ENCODE results near the gene PHACTR2. TPM values are rescaled to one million over a fixed set of nuclear protein-coding genes. Genes with fewer than 3 reads are reported as not detected.
"Not testable (repeated sequence)": the region's sequence is repeated elsewhere in the genome, so short reads cannot be mapped to it uniquely, and the experiment has no call there.

The PHACTR2 gene
- total and polyA plus RNA-seq, 5 experiments from 2014 or later, result 7.1 to 16.0 (median 9.0) TPM

GRCh38 chr6:143798487-143798886, 120.7 kb downstream of the PHACTR2 start:
- H3K27me3 Mint-ChIP-seq, POLR2A ChIA-PET, DNase-seq, H3K4me1 Mint-ChIP-seq, H3K27ac Mint-ChIP-seq, ATAC-seq, H3K4me3 Mint-ChIP-seq: not testable (repeated sequence)
- peaks cover 31 to 42% (median 32%) of the 10 kb centered on the region in 3 donors for H3K36me3 Mint-ChIP-seq
- peaks cover 0 to 38% (median 13%) of the 10 kb centered on the region in 9 donors for H3K9me3 Mint-ChIP-seq

DNA sequence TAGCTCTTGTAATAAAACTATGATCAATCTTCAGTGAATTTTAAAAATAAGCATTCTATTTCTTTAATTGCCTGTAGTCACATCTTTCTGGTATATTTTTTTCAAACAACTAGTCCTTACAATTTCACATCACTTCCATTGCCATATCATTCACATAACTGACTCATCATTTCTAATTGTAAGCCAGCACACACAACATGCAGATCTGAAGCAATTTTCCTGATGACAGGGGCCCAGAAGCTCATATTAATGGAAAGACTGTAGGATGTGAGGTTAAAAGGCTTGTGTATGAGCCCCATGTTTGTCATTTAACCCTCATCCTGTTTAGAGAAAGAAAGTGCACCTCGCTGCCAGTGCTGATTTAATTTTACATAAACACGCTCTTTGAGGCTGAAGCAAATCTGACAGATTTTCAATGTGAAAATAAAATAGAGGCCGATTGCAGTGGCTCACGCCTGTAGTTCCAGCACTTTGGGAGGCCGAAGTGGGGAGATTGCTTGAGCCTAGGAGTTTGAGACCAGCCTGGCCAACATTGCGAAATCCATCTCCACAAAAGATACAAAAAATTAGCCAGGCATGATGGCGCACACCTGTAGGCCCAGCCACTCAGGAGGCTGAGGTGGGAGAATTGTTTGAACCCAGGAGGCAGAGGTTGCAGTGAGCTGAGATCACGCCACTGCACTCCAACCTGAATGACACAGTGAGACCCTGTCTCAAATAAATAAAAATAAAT, 125.2 kb downstream of the PHACTR2 start:
- ATAC-seq (no peak), DNase-seq (no peak)
- POLR2A ChIA-PET, result no interaction called here
- peaks cover 0 to 5% (median 0%) of the 10 kb centered on the region in 4 donors for H3K4me1 Mint-ChIP-seq
- peaks cover 23 to 33% (median 31%) of the 10 kb centered on the region in 3 donors for H3K36me3 Mint-ChIP-seq
- no peak overlapping the region for H3K4me3 Mint-ChIP-seq
- no peaks in the 10 kb centered on the region for H3K27me3 Mint-ChIP-seq
- H3K9me3 Mint-ChIP-seq, result peaks cover 0 to 29% (median 13%) of the 10 kb centered on the region in 9 donors
- H3K27ac Mint-ChIP-seq, result no peak overlapping the region

DNA sequence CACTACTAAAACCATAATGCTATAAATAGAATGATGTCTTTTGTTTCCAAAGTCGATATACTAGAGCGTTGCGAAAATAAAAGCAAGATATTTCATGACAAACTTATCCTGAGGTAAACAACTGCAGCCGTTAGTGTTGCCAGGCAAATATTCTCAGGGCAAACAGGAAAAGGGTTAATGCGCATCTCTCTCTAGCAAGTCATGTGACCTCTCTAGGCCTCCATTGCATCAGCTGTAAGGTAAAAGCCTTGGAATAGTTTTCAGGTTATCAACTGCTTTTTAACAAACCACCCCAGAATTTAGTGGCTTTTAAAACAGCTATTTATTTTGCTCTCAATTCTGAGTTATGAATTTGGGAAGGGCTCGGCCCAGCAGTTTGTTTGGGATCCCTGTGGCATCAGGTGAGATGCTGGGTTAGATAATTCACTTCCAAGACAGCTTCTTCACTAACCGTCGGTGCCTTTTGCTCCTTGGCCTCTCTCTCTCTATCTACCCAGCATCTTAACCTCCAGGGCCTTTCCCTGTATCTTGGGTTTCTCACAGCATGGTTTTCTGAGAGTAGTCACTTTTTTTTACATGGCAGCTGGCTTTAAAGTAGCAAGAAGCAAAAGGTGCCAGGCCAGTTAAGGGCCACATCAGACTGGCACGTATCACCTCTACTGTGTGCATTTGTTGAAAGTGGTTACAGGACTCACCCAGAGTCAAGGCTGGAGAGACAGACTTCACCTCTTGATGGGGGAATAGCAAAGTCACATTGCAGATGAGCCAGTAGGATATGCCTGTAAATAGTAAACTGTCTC, 126.2 kb downstream of the PHACTR2 start:
- Mint-ChIP-seq H3K4me1 (peaks cover 0 to 5% (median 0%) of the 10 kb centered on the region in 4 donors), H3K4me3 (no peak overlapping the region), H3K9me3 (peaks cover 0 to 24% (median 13%) of the 10 kb centered on the region in 9 donors), H3K27ac (no peak overlapping the region), H3K36me3 (peaks cover 19 to 25% (median 24%) of the 10 kb centered on the region in 3 donors), H3K27me3 (no peaks in the 10 kb centered on the region)
- DNase-seq, result no peak
- POLR2A ChIA-PET, result no interaction called here
- no peak for ATAC-seq

DNA sequence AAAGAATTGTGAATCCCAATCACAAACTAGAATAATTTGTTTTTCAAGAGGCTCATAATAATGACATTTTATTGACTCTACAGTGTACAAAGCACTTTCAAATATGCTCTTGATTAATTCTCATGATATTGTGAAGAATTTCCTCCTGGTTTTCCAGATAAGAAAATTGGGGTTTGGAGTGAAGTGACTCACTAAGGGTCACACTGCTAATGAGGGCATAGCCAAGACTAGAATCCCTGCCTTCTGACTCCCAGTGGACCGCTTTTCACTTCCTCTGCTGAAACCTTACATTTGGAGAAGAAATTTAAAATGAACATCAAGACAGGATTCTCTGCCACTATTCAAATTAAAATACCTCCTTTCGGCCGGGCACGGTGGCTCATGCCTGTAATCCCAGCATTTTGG, 127.1 kb downstream of the PHACTR2 start:
- ATAC-seq, result no peak
- Mint-ChIP-seq H3K27me3 (no peaks in the 10 kb centered on the region), H3K9me3 (peaks cover 0 to 15% (median 6%) of the 10 kb centered on the region in 9 donors), H3K27ac (no peak overlapping the region), H3K4me3 (no peak overlapping the region), H3K36me3 (peaks cover 11 to 17% (median 16%) of the 10 kb centered on the region in 3 donors), H3K4me1 (peaks cover 0 to 5% (median 0%) of the 10 kb centered on the region in 4 donors)
- POLR2A ChIA-PET, result no interaction called here
- DNase-seq, result no peak

GRCh38 chr6:143806282-143807102, 128.7 kb downstream of the PHACTR2 start:
- DNase-seq (no peak), ATAC-seq (no peak)
- H3K4me1 Mint-ChIP-seq, result peaks cover 0 to 5% (median 0%) of the 10 kb centered on the region in 4 donors
- H3K36me3 Mint-ChIP-seq, result peaks cover under 1 to 11% (median 9%) of the 10 kb centered on the region in 3 donors
- no peak overlapping the region for H3K27ac Mint-ChIP-seq
- POLR2A ChIA-PET, result interaction anchor here (0.7 kb wide), 1 partner anchor 186 kb away, joined by 3 read pairs; no protein-coding TSS in a partner anchor
- H3K27me3 Mint-ChIP-seq, result no peaks in the 10 kb centered on the region
- H3K4me3 Mint-ChIP-seq, result no peak overlapping the region
- H3K9me3 Mint-ChIP-seq, result peaks cover 0 to 3% (median 0%) of the 10 kb centered on the region in 9 donors

DNA sequence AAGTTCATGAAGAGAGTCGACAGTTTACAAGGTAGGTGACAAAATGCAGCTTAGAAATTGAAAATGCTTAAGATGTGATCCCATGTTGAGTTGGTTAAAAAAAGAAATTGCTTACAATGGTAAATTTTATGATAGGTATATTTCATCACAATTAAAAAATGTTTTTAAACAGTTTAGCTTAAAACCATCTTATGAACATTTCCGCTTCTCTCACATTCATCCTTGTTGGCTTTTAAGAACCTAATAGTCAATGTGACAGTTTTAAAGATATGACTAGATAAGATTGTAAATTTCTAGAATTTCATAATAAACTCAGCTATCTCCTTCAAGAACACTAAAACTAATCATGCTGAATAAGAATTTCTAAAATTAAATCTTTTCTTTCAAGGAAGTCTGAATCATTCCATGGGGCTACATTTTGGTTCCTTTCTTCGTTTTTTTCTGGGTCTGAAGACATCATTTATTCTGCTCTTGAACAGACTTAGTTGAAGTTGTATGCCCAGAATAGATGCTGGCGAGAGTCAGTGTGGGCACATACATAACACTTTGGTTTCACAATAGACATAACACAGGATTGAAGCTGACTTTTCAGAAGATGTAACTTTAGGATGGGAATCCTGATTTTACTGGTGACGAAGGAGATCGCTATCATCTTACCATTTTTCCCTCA, 129.5 kb downstream of the PHACTR2 start:
- DNase-seq (no peak), ATAC-seq (no peak)
- Mint-ChIP-seq H3K4me3 (no peak overlapping the region), H3K4me1 (peaks cover 0 to 5% (median 0%) of the 10 kb centered on the region in 4 donors), H3K27me3 (no peaks in the 10 kb centered on the region), H3K9me3 (peaks cover 0 to 2% (median 0%) of the 10 kb centered on the region in 9 donors), H3K36me3 (peaks cover 0 to 10% (median 6%) of the 10 kb centered on the region in 3 donors), H3K27ac (no peak overlapping the region)
- POLR2A ChIA-PET, result interaction anchor here (0.7 kb wide), 1 partner anchor 187 kb away, joined by 3 read pairs; no protein-coding TSS in a partner anchor

DNA sequence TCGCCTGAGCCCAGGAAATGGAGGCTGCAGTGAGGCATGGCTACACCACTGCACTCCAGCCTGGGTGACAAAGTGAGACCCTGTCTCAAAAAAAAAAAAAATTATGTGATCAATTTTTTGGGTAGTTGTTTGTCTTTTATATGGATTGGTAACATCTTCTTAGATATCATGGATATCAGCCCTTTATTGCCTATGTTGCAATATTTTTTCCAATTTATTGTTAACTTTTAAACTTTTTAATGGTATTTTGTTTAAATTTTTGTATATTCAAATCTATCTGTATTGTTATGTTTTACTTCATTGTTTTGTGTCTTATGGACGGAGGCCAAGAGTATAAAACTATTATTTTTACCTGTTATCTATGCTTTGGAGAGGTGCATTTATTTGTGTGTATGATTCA, 133.0 kb downstream of the PHACTR2 start:
- POLR2A ChIA-PET, result no interaction called here
- no peaks in the 10 kb centered on the region for H3K27me3 Mint-ChIP-seq
- no peaks in the 10 kb centered on the region for H3K9me3 Mint-ChIP-seq
- DNase-seq (no peak), ATAC-seq (no peak)
- no peak overlapping the region for H3K4me3 Mint-ChIP-seq
- H3K4me1 Mint-ChIP-seq, result peaks cover 0 to under 1% (median 0%) of the 10 kb centered on the region in 4 donors
- H3K27ac Mint-ChIP-seq, result no peak overlapping the region
- peaks cover 0 to 9% (median 5%) of the 10 kb centered on the region in 3 donors for H3K36me3 Mint-ChIP-seq

GRCh38 chr6:143811501-143812157, 133.9 kb downstream of the PHACTR2 start:
- no peaks in the 10 kb centered on the region for H3K4me1 Mint-ChIP-seq
- POLR2A ChIA-PET, result no interaction called here
- H3K27me3 Mint-ChIP-seq, result no peaks in the 10 kb centered on the region
- H3K36me3 Mint-ChIP-seq, result peaks cover 0 to 9% (median 5%) of the 10 kb centered on the region in 3 donors
- H3K9me3 Mint-ChIP-seq, result no peaks in the 10 kb centered on the region
- ATAC-seq (no peak), DNase-seq (no peak)
- H3K4me3 Mint-ChIP-seq, result no peak overlapping the region
- no peak overlapping the region for H3K27ac Mint-ChIP-seq

DNA sequence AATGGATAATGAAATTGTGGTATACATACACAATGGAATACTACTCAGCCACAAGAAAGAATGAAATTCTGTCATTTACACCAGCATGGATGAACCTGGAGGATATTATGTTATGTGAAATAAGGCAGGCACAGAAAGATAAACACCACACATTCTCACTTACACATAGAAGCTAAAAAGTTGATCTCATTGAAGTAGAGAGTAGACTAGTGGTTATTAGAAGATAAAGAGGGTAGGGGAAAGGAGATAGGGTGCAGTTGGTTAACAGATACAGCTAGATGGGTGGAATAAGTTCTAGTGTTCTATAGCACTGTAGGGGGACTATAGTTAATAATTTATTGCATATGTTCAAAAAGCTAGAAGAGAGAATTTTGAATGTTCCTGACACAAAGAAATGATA, 139.9 kb downstream of the PHACTR2 start:
- no peaks in the 10 kb centered on the region for H3K4me1 Mint-ChIP-seq
- POLR2A ChIA-PET, result no interaction called here

GRCh38 chr6:143821359-143821758, 143.6 kb downstream of the PHACTR2 start:
- ATAC-seq (no peak), DNase-seq (no peak)
- Mint-ChIP-seq H3K27ac (peak overlapping the region in 1 of 10 donors; percentile 5), H3K27me3 (no peaks in the 10 kb centered on the region), H3K9me3 (no peaks in the 10 kb centered on the region), H3K36me3 (peaks cover 0 to 6% (median 0%) of the 10 kb centered on the region in 3 donors), H3K4me1 (no peaks in the 10 kb centered on the region), H3K4me3 (no peak overlapping the region)
- POLR2A ChIA-PET, result no interaction called here

More for the DNA sequence above, 139.9 kb downstream of the PHACTR2 start:
- Mint-ChIP-seq H3K27me3 (no peaks in the 10 kb centered on the region), H3K9me3 (no peaks in the 10 kb centered on the region), H3K4me3 (no peak overlapping the region), H3K27ac (no peak overlapping the region), H3K36me3 (no peaks in the 10 kb centered on the region)
- DNase-seq (no peak), ATAC-seq (no peak)

- ATAC-seq (no peak), DNase-seq (no peak)
- Mint-ChIP-seq H3K27ac (no peak overlapping the region), H3K36me3 (peaks cover 0 to 6% (median 0%) of the 10 kb centered on the region in 3 donors), H3K27me3 (no peaks in the 10 kb centered on the region), H3K9me3 (no peaks in the 10 kb centered on the region), H3K4me3 (no peak overlapping the region), H3K4me1 (no peaks in the 10 kb centered on the region)
- POLR2A ChIA-PET, result no interaction called here
These were observed 144.8 kb downstream of the PHACTR2 start for GRCh38 chr6:143822584-143823024.
